ENCODE results near the gene PLXNB3. TPM values are rescaled to one million over a fixed set of nuclear protein-coding genes. Genes with fewer than 3 reads are reported as not detected.
"Not testable (repeated sequence)": the region's sequence is repeated elsewhere in the genome, so short reads cannot be mapped to it uniquely, and the experiment has no call there.

Gene PLXNB3
- total RNA-seq, 1 donor from 2014 or later, result 4.5 TPM

DNA sequence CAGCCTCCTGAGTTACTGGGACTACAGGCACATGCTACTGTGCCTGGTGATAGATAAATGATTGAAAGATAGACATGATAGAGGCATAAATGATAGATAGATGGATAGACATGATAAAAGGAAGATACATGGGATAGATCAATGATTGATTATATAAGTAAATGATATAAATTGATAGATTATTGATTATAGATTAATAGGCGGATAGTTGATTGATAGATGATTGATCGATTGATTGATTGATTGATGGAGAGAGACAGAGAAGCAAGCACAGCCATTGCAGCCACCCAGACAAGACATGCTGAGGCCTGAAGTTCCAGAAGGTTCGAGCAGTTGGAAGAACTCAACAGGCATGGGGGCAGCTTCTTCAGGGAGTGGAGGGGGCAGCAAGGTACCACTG, 17.7 kb upstream of the PLXNB3 start:
- H3K36me3 ChIP-seq (ENCODE audit: control insufficient read depth, insufficient read depth, low read length), result no peaks in the 10 kb centered on the region
- no peaks in the 10 kb centered on the region for H3K27me3 ChIP-seq (ENCODE audit: control insufficient read depth, insufficient read depth, low read length)
- DNase-seq (ENCODE audit: low read depth) (no peak), FAIRE-seq (no peak)
- TF ChIP-seq, protein P1, sequence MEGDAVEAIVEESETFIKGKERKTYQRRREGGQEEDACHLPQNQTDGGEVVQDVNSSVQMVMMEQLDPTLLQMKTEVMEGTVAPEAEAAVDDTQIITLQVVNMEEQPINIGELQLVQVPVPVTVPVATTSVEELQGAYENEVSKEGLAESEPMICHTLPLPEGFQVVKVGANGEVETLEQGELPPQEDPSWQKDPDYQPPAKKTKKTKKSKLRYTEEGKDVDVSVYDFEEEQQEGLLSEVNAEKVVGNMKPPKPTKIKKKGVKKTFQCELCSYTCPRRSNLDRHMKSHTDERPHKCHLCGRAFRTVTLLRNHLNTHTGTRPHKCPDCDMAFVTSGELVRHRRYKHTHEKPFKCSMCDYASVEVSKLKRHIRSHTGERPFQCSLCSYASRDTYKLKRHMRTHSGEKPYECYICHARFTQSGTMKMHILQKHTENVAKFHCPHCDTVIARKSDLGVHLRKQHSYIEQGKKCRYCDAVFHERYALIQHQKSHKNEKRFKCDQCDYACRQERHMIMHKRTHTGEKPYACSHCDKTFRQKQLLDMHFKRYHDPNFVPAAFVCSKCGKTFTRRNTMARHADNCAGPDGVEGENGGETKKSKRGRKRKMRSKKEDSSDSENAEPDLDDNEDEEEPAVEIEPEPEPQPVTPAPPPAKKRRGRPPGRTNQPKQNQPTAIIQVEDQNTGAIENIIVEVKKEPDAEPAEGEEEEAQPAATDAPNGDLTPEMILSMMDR (IDR thresholded peaks at IDR 0.05; ENCODE audit: insufficient read depth, low read length, severe bottlenecking), result no peak
- no peak overlapping the region for H3K4me3 ChIP-seq (ENCODE audit: low read depth, low read length)

- not testable (repeated sequence) for H3K27me3 ChIP-seq (ENCODE audit: control insufficient read depth, insufficient read depth, low read length); H3K36me3 ChIP-seq (ENCODE audit: control insufficient read depth, insufficient read depth, low read length); H3K4me3 ChIP-seq (ENCODE audit: low read depth, low read length); DNase-seq (ENCODE audit: low read depth); FAIRE-seq
These were observed 17.1 kb upstream of the PLXNB3 start for GRCh38 chrX:153746991-153747390.

DNA sequence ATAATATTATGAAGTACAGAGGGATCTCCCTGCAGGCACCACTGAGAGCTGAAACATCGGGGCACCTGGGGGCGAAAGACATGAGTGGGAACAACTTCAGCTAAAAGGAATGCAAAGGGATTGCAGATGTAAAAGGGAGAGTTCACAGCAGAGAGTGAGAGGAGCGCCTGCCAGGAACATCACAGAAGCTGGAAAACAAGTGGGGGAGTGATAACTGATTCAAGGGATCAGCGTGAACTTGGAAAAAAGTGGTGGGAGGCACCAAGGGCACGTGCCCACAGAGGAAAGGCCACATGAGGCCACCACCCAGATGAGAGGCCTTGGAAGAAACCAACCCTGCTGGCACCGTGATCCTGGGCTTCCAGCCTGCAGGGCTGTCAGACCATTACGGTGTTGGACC, 15.0 kb upstream of the PLXNB3 start:
- H3K36me3 ChIP-seq (ENCODE audit: control insufficient read depth, insufficient read depth, low read length); DNase-seq (ENCODE audit: low read depth); H3K4me3 ChIP-seq (ENCODE audit: low read depth, low read length); FAIRE-seq; H3K27me3 ChIP-seq (ENCODE audit: control insufficient read depth, insufficient read depth, low read length): not testable (repeated sequence)

- Histone ChIP-seq H3K36me3 (ENCODE audit: control insufficient read depth, insufficient read depth, low read length) (no peaks in the 10 kb centered on the region), H3K27me3 (ENCODE audit: control insufficient read depth, insufficient read depth, low read length) (no peaks in the 10 kb centered on the region), H3K4me3 (ENCODE audit: low read depth, low read length) (no peak overlapping the region)
- no peak for DNase-seq (ENCODE audit: low read depth)
- TF ChIP-seq, protein P1 (IDR thresholded peaks at IDR 0.05; ENCODE audit: insufficient read depth, low read length, severe bottlenecking), result no peak
- FAIRE-seq, result no peak
These were observed 13.8 kb upstream of the PLXNB3 start for GRCh38 chrX:153750127-153750774.

DNA sequence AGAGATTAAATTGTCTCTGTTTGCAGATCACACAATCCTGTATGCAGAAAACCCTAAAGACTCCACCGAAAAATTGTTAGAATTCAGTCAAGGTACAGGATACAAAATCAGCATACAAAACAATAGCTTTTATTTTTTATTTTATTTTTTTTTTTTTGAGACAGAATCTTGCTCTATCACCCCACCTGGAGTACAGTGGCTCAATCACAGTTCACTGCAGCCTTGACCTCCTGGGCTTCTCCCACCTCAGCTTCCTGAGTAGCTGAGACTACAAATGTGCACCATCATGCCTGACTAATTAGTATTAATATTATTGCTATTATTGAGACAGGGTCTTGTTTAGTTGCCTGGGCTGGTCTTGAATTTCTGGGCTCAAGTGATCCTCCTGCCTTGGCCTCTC, 8.9 kb upstream of the PLXNB3 start:
- no peaks in the 10 kb centered on the region for H3K36me3 ChIP-seq (ENCODE audit: control insufficient read depth, insufficient read depth, low read length)
- no peak overlapping the region for H3K4me3 ChIP-seq (ENCODE audit: low read depth, low read length)
- TF ChIP-seq, protein P1 (IDR thresholded peaks at IDR 0.05; ENCODE audit: insufficient read depth, low read length, severe bottlenecking), result no peak
- DNase-seq (ENCODE audit: low read depth), result no peak
- no peak for FAIRE-seq
- no peaks in the 10 kb centered on the region for H3K27me3 ChIP-seq (ENCODE audit: control insufficient read depth, insufficient read depth, low read length)

DNA sequence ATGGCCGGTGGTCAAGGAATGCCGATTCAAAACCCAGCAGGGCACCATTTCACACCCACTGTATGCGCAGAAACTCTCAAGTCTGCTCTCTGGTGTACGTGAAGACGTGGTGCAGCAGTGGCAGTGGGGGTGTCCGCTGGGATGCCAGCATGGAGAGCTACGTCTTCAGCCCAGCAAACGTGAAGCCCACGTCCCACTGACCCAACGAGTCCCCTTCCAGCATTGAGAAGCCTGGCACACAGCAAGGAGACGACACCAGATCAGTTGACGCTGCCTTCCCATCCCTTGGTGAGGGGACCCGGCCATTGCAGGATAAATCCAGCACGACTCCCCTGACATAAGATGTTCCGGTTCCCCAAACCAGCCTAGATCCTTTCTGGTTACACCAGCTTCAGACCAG, 2.2 kb upstream of the PLXNB3 start:
- TF ChIP-seq, protein P1 (IDR thresholded peaks at IDR 0.05; ENCODE audit: insufficient read depth, low read length, severe bottlenecking), result no peak
- no peaks in the 10 kb centered on the region for H3K27me3 ChIP-seq (ENCODE audit: control insufficient read depth, insufficient read depth, low read length)
- no peak for FAIRE-seq

DNA sequence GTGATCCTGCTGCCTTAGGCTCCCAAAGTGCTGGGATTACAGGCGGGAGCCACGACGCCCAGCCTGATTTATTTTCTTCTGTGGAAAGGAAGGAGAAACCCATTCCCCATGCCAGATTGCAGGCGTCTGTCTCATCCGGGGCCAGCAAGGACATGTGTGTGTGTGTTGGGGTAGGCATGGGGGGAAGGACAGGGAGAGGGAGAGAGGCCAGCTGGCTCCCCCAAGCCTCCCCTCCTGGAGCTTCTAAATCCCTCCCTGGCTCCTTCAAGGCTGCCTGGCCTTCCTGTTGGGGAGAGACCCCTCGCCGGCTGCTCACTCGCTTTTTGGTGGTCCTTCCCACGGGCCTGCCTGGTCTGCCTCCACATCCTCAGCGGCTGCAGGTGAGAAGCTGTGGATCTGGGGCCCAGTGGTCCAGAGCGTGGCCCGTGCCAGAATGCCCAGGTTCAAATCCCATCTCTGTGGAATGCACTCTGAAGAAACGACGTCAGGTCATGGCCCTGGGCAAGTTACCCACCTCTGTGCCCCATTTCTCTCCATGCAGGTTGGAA, 1.3 kb upstream of the PLXNB3 start:
- TF ChIP-seq, protein P1 (IDR thresholded peaks at IDR 0.05; ENCODE audit: insufficient read depth, low read length, severe bottlenecking), result no peak
- DNase-seq (ENCODE audit: low read depth), result no peak
- Histone ChIP-seq H3K4me3 (ENCODE audit: low read depth, low read length) (no peak overlapping the region), H3K27me3 (ENCODE audit: control insufficient read depth, insufficient read depth, low read length) (no peaks in the 10 kb centered on the region), H3K36me3 (ENCODE audit: control insufficient read depth, insufficient read depth, low read length) (no peaks in the 10 kb centered on the region)
- no peak for FAIRE-seq

More for the DNA sequence above, 2.2 kb upstream of the PLXNB3 start:
- DNase-seq (ENCODE audit: low read depth), result no peak
- H3K36me3 ChIP-seq (ENCODE audit: control insufficient read depth, insufficient read depth, low read length), result no peaks in the 10 kb centered on the region
- H3K4me3 ChIP-seq (ENCODE audit: low read depth, low read length), result no peak overlapping the region
